HepG2 (cell line): ENCODE data around the gene GIMAP7.

ENCODE experiments used
- AGO2 ChIP-seq: fragments of 200-400 bp; formaldehyde crosslinking; optimal IDR thresholded peaks from 2 replicates; pipeline ENCODE3; 2017; ENCODE audit warnings: mild to moderate bottlenecking, low read depth, low read length, moderate library complexity
- FIP1L1 ChIP-seq: fragments of 200-400 bp; formaldehyde crosslinking; IDR thresholded peaks from 2 replicates; pipeline ENCODE4 v1.6.1; 2018; ENCODE audit warnings: low read depth, mild to moderate bottlenecking, low read length, moderate library complexity, borderline replicate concordance; ENCODE audit not compliant: insufficient read depth
- GATAD1 ChIP-seq: IDR thresholded peaks from 2 replicates; pipeline ENCODE4 v1.6.1; 2016; ENCODE audit warnings: missing genetic modification reagents, missing compliant biosample characterization
- NR3C1 ChIP-seq: sonication (generic); formaldehyde crosslinking; IDR thresholded peaks from 2 replicates; pipeline ENCODE4 v1.4.0; 2020; ENCODE audit warnings: missing genetic modification reagents
- RFX3 ChIP-seq: IDR thresholded peaks from 2 replicates; pipeline ENCODE4 v1.6.1; 2016; ENCODE audit warnings: missing biosample characterization, missing genetic modification reagents
- SAFB2 ChIP-seq: sonication (generic); formaldehyde crosslinking; IDR thresholded peaks from 2 replicates; pipeline ENCODE4 v1.5.1; 2020; ENCODE audit warnings: missing genetic modification reagents, low read depth, mild to moderate bottlenecking, borderline replicate concordance
- TAF1 ChIP-seq: sonication (generic); formaldehyde crosslinking; IDR thresholded peaks from 2 replicates; pipeline ENCODE4 v1.4.0; 2020; ENCODE audit warnings: missing genetic modification reagents
- TCF12 ChIP-seq, 2 experiments: fragments of 450-650 bp in 1 of 2; sonication (generic) in 1 of 2; formaldehyde crosslinking in 1 of 2; IDR thresholded peaks; 2 replicates each; pipeline versions ENCODE4 v1.6.1 to v1.8.0; 2017 to 2022; ENCODE audit warnings: antibody characterized with exemption in 1 of 2, mild to moderate bottlenecking in 1 of 2, missing genetic modification reagents in 1 of 2, moderate library complexity in 1 of 2
- ZFP37 ChIP-seq: sonication (generic); formaldehyde crosslinking; IDR thresholded peaks from 2 replicates; pipeline ENCODE4 v1.4.0; 2020; ENCODE audit warnings: missing genetic modification reagents, borderline replicate concordance
- ZNF331 ChIP-seq: sonication (generic); formaldehyde crosslinking; IDR thresholded peaks from 2 replicates; pipeline ENCODE4 v1.4.0; 2020; ENCODE audit warnings: missing genetic modification reagents
- ZNF891 ChIP-seq: sonication (generic); formaldehyde crosslinking; IDR thresholded peaks from 2 replicates; pipeline ENCODE4 v1.5.0; 2020; ENCODE audit warnings: mild to moderate bottlenecking, missing genetic modification reagents
- TF ChIP-seq, protein P1 (sequence below): sonication (generic); formaldehyde crosslinking; IDR thresholded peaks from 2 replicates; pipeline ENCODE4 v1.5.1; 2020; ENCODE audit warnings: missing genetic modification reagents, mild to moderate bottlenecking, borderline replicate concordance
- TF ChIP-seq, protein P2 (sequence below): sonication (generic); formaldehyde crosslinking; IDR thresholded peaks from 2 replicates; pipeline ENCODE4 v1.5.0; 2020; ENCODE audit warnings: mild to moderate bottlenecking, missing genetic modification reagents, moderate library complexity
- TF ChIP-seq, protein P3 (sequence below): fragments of 450-650 bp; IDR thresholded peaks from 2 replicates; pipeline ENCODE4 v1.6.1; 2017; ENCODE audit warnings: mild to moderate bottlenecking

DNA sequence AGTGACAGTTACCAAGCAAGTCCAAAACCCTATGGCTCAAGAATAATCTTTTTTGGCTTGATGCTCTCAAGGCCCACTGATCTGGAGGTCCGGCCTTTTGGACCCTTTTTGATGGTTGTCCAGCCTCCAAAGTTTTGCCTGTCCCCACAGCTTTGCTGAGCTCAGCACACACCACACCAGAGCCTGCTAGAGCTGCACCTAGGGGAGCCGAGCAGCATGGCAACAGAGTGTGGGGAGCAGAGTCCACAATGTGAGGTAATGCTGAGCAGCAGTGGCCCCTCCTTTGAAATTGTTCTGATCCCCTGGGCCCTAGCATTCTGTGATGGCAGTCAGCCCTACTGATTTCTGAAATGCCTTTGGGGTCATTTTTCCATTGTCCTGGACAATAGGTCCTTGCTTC, 9.3 kb downstream of the GIMAP7 start:
- TF ChIP-seq, protein P1, sequence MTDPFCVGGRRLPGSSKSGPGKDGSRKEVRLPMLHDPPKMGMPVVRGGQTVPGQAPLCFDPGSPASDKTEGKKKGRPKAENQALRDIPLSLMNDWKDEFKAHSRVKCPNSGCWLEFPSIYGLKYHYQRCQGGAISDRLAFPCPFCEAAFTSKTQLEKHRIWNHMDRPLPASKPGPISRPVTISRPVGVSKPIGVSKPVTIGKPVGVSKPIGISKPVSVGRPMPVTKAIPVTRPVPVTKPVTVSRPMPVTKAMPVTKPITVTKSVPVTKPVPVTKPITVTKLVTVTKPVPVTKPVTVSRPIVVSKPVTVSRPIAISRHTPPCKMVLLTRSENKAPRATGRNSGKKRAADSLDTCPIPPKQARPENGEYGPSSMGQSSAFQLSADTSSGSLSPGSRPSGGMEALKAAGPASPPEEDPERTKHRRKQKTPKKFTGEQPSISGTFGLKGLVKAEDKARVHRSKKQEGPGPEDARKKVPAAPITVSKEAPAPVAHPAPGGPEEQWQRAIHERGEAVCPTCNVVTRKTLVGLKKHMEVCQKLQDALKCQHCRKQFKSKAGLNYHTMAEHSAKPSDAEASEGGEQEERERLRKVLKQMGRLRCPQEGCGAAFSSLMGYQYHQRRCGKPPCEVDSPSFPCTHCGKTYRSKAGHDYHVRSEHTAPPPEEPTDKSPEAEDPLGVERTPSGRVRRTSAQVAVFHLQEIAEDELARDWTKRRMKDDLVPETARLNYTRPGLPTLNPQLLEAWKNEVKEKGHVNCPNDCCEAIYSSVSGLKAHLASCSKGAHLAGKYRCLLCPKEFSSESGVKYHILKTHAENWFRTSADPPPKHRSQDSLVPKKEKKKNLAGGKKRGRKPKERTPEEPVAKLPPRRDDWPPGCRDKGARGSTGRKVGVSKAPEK (CRISPR knock-in tag) = no peak
- TF ChIP-seq, protein P2, sequence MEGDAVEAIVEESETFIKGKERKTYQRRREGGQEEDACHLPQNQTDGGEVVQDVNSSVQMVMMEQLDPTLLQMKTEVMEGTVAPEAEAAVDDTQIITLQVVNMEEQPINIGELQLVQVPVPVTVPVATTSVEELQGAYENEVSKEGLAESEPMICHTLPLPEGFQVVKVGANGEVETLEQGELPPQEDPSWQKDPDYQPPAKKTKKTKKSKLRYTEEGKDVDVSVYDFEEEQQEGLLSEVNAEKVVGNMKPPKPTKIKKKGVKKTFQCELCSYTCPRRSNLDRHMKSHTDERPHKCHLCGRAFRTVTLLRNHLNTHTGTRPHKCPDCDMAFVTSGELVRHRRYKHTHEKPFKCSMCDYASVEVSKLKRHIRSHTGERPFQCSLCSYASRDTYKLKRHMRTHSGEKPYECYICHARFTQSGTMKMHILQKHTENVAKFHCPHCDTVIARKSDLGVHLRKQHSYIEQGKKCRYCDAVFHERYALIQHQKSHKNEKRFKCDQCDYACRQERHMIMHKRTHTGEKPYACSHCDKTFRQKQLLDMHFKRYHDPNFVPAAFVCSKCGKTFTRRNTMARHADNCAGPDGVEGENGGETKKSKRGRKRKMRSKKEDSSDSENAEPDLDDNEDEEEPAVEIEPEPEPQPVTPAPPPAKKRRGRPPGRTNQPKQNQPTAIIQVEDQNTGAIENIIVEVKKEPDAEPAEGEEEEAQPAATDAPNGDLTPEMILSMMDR (CRISPR knock-in tag) = no peak
- TF ChIP-seq AGO2 = no peak
- TF ChIP-seq FIP1L1 = no peak
- TF ChIP-seq, protein P3, sequence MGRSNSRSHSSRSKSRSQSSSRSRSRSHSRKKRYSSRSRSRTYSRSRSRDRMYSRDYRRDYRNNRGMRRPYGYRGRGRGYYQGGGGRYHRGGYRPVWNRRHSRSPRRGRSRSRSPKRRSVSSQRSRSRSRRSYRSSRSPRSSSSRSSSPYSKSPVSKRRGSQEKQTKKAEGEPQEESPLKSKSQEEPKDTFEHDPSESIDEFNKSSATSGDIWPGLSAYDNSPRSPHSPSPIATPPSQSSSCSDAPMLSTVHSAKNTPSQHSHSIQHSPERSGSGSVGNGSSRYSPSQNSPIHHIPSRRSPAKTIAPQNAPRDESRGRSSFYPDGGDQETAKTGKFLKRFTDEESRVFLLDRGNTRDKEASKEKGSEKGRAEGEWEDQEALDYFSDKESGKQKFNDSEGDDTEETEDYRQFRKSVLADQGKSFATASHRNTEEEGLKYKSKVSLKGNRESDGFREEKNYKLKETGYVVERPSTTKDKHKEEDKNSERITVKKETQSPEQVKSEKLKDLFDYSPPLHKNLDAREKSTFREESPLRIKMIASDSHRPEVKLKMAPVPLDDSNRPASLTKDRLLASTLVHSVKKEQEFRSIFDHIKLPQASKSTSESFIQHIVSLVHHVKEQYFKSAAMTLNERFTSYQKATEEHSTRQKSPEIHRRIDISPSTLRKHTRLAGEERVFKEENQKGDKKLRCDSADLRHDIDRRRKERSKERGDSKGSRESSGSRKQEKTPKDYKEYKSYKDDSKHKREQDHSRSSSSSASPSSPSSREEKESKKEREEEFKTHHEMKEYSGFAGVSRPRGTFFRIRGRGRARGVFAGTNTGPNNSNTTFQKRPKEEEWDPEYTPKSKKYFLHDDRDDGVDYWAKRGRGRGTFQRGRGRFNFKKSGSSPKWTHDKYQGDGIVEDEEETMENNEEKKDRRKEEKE = no peak
- no peak for TF ChIP-seq RFX3
- no peak for TF ChIP-seq TAF1 (CRISPR knock-in tag)
- no peak for TF ChIP-seq GATAD1 (CRISPR knock-in tag)
- TF ChIP-seq TCF12 (IDR thresholded peaks at IDR 0.05) = no peak
- no peak for TF ChIP-seq TCF12 (CRISPR knock-in tag; IDR thresholded peaks at IDR 0.05)
- TF ChIP-seq ZFP37 = no peak
- no peak for TF ChIP-seq ZNF891
- no peak for TF ChIP-seq NR3C1 (CRISPR knock-in tag)
- TF ChIP-seq SAFB2 (CRISPR knock-in tag) = no peak
- TF ChIP-seq ZNF331 (CRISPR knock-in tag) = no peak
